GM06990 (cell line): ENCODE measurements around the gene JAZF1.

Experiments used
- DNase-seq: peaks from one replicate; pipeline ENCODE4 v3.0.0-alpha.2; 2011; ENCODE audit not compliant: insufficient read length; ENCODE audit errors: extremely low read depth
- H3K27me3 ChIP-seq: replicated peaks from 2 replicates; pipeline ENCODE4 v1.6.0; 2011; ENCODE audit warnings: low read length; ENCODE audit not compliant: control insufficient read depth, insufficient read depth
- H3K36me3 ChIP-seq: 2 replicates; pipeline ENCODE4 v1.5.1; 2011; ENCODE audit warnings: low read length; ENCODE audit not compliant: control insufficient read depth, insufficient read depth
- H3K4me3 ChIP-seq: replicated peaks from 2 replicates; pipeline ENCODE4 v1.5.1; 2011; ENCODE audit warnings: low read depth, mild to moderate bottlenecking, control low read depth, low read length
- TF ChIP-seq, protein P1 (sequence below): IDR thresholded peaks from 2 replicates; pipeline ENCODE4 v1.5.1; 2011; ENCODE audit warnings: low read length, control low read depth, mild to moderate bottlenecking, inconsistent platforms; ENCODE audit not compliant: insufficient read depth, poor library complexity, severe bottlenecking

JAZF1 gene

DNA sequence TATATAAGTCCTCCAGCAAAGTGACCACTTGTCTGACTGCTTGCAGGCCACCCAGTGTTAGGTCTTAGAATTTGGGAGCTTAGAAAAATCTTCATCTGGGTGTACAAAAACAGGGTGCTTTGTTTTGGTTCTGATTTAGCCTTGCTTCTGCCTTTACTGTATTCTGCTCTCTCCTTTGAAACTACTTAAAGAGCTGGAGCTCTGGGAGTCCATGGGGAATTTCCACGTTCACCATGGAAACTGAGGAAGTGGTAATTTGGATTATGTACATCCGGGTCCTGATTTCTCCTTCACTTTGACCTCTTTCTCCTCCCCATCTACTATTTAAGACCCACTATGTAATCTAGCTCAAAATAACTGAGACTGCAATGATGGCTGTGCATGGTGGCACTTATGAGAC lies 103.0 kb downstream of the JAZF1 start:
- TF ChIP-seq, protein P1, sequence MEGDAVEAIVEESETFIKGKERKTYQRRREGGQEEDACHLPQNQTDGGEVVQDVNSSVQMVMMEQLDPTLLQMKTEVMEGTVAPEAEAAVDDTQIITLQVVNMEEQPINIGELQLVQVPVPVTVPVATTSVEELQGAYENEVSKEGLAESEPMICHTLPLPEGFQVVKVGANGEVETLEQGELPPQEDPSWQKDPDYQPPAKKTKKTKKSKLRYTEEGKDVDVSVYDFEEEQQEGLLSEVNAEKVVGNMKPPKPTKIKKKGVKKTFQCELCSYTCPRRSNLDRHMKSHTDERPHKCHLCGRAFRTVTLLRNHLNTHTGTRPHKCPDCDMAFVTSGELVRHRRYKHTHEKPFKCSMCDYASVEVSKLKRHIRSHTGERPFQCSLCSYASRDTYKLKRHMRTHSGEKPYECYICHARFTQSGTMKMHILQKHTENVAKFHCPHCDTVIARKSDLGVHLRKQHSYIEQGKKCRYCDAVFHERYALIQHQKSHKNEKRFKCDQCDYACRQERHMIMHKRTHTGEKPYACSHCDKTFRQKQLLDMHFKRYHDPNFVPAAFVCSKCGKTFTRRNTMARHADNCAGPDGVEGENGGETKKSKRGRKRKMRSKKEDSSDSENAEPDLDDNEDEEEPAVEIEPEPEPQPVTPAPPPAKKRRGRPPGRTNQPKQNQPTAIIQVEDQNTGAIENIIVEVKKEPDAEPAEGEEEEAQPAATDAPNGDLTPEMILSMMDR, result no peak
- no peak for DNase-seq
- no peaks in the 10 kb centered on the region; the same call in 1 of the 2 replicates for H3K27me3 ChIP-seq
- no peak overlapping the region for H3K4me3 ChIP-seq
- H3K36me3 ChIP-seq, result no peaks in the 10 kb centered on the region

DNA sequence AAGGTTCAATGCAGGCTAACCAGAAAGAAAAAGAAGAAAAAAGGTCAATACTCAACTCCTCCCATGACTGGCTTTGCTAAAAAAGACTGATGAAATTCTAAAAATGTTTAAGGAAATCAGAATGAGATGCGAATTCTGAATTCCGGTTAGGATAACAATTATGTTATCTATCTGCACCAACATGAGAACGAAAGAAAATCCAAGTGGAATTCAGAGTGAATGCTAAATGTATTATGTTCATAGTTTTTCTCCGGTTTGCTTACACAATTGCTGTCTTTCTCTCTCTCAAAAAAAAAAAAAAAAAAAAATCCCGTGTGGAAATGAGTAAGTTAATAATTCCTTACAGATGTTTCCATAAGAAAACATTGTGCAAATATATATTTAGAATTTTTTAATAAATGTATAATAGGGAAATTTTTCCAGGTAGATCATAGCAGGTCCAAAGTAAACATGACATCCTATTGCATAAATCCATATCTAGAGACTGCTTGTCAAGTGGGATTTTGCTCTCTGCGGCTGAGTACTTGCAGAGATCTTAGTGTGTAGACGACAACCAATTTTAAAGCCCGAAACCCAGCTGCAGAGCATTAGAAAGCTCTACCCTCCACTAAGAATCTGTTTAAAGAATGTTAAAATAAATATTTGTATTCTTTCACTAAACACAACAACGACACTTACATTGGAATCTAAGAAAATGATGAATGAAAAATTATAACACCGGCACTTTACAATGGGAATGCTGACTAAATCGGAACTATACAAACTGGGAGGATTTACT lies 104.0 kb downstream of the JAZF1 start:
- Histone ChIP-seq H3K4me3 (no peak overlapping the region), H3K36me3 (no peaks in the 10 kb centered on the region), H3K27me3 (no peaks in the 10 kb centered on the region; the same call in 1 of the 2 replicates)
- no peak for DNase-seq
- TF ChIP-seq, protein P1, result no peak

DNA sequence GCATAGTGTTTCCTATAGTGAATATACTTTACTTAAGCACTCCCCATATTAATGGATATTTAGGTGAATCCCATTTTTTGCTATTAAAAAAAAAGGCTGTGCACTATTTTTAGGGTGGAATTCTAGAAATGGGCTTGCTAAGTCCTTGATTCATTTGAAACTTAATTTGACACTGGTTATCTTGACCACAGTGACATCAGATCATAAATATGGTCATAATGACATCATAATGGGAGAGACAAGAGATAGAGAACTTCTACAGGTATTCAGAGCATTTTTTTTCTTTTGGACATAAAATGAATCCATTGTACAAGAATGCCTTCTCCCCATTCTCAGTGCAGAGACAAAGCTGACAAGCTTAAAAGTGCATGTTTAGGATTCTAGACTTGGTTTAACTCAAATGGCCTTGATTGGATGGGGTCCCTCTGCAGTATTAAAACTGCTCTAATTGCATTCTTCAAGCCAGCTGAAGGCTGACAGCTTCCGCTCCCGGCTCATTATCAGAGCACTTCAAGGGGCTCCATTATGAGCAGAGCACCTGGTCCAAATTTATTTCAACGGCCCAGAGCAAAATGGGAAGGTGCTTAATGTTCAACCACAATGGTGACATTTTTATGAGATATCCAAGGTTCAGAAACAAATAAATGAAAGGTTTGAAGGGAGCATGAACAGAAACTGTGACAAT lies 104.8 kb downstream of the JAZF1 start:
- no peak for DNase-seq
- H3K27me3 ChIP-seq, result no peaks in the 10 kb centered on the region; the same call in 1 of the 2 replicates
- no peaks in the 10 kb centered on the region for H3K36me3 ChIP-seq
- no peak overlapping the region for H3K4me3 ChIP-seq
- TF ChIP-seq, protein P1, result no peak

DNA sequence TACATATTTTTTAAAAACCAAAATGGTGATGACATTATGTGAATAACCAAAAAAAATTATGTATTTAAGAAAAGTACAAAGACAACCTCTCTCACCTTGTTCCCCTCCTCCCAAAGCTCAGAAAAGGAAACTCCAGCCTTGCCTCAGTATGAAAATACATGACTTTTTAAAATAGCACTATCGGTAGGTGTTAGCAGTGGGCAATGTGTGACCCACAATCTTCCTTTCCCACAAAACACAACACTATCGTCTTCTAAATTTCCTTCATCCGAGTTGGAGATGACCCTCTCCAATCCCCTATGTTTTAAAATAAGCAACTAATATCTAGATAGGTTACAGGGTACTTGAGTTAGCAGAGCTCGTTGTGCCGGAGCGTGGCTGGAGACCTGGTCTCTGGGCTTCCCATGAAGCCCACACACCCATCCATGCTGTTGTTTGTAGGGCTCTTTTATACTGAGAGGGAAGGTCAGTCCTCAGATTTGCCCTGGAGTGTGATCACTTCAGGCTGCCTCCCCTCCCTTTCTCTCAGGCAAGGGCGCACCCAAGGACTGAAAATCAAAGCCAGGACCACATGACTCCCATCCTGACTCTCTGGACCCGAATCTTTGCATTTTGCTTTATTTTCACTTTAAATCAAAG lies 107.6 kb downstream of the JAZF1 start:
- Histone ChIP-seq H3K4me3 (no peak overlapping the region), H3K36me3 (no peaks in the 10 kb centered on the region), H3K27me3 (peaks cover 1% of the 10 kb centered on the region)
- TF ChIP-seq, protein P1, result no peak
- no peak for DNase-seq

DNA sequence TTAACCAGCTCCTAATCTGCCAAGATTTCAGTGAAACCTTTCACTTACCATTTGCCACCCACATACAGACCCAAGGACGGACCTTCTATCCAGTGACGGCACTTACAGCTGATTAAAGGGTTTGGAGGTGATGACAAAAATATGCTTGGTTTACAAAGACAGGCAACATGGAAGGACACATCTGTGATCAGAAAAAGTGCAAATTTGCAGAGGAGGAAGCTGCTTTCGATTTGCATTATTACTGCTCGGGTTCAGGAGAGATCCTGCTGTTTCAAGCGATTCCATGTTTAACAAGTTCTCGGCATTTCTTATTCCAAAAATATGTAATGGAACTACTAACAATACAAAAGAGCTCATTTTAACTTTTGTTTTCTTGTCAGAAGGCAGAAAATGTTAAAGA lies 109.0 kb downstream of the JAZF1 start:
- TF ChIP-seq, protein P1, result no peak
- Histone ChIP-seq H3K36me3 (no peaks in the 10 kb centered on the region), H3K27me3 (peaks cover 1% of the 10 kb centered on the region), H3K4me3 (no peak overlapping the region)
- DNase-seq, result no peak
